ENCODE data around the gene SLC4A1. TPM values are rescaled to one million over a fixed set of nuclear protein-coding genes. Genes with fewer than 3 reads are reported as not detected.

SLC4A1 gene
- total RNA-seq, 1 donor: 0.42 TPM

GRCh38 chr17:44307387-44308186, 39.7 kb upstream of the SLC4A1 start:
- peaks cover 18% of the 10 kb centered on the region for H3K27me3 ChIP-seq (ENCODE audit: insufficient read depth, low read length)

GRCh38 chr17:44304651-44305050, 36.7 kb upstream of the SLC4A1 start:
- Histone ChIP-seq H3K4me1 (ENCODE audit: insufficient read depth, low read length) (peaks cover 12% of the 10 kb centered on the region), H3K27me3 (ENCODE audit: insufficient read depth, low read length) (peaks cover 18% of the 10 kb centered on the region), H3K9me3 (ENCODE audit: low read depth, low read length) (no peaks in the 10 kb centered on the region), H3K4me3 (ENCODE audit: low read length) (no peak overlapping the region)

More at GRCh38 chr17:44307387-44308186, 39.7 kb upstream of the SLC4A1 start:
- no peaks in the 10 kb centered on the region for H3K9me3 ChIP-seq (ENCODE audit: low read depth, low read length)
- peaks cover 12% of the 10 kb centered on the region for H3K4me1 ChIP-seq (ENCODE audit: insufficient read depth, low read length)
- no peak overlapping the region for H3K4me3 ChIP-seq (ENCODE audit: low read length)

- no peaks in the 10 kb centered on the region for H3K4me1 ChIP-seq (ENCODE audit: insufficient read depth, low read length)
- no peak overlapping the region for H3K4me3 ChIP-seq (ENCODE audit: low read length)
- H3K27me3 ChIP-seq (ENCODE audit: insufficient read depth, low read length): no peaks in the 10 kb centered on the region
- no peaks in the 10 kb centered on the region for H3K9me3 ChIP-seq (ENCODE audit: low read depth, low read length)
These were observed 30.0 kb upstream of the SLC4A1 start for GRCh38 chr17:44297975-44298374.

GRCh38 chr17:44293509-44294226, 25.7 kb upstream of the SLC4A1 start:
- Histone ChIP-seq H3K4me1 (ENCODE audit: insufficient read depth, low read length) (no peaks in the 10 kb centered on the region), H3K9me3 (ENCODE audit: low read depth, low read length) (no peaks in the 10 kb centered on the region), H3K4me3 (ENCODE audit: low read length) (no peak overlapping the region), H3K27me3 (ENCODE audit: insufficient read depth, low read length) (no peaks in the 10 kb centered on the region)

GRCh38 chr17:44287651-44288050, 19.7 kb upstream of the SLC4A1 start:
- no peaks in the 10 kb centered on the region for H3K27me3 ChIP-seq (ENCODE audit: insufficient read depth, low read length)
- no peak overlapping the region for H3K4me3 ChIP-seq (ENCODE audit: low read length)
- no peaks in the 10 kb centered on the region for H3K4me1 ChIP-seq (ENCODE audit: insufficient read depth, low read length)
- no peaks in the 10 kb centered on the region for H3K9me3 ChIP-seq (ENCODE audit: low read depth, low read length)

- no peaks in the 10 kb centered on the region for H3K9me3 ChIP-seq (ENCODE audit: low read depth, low read length)
- H3K4me1 ChIP-seq (ENCODE audit: insufficient read depth, low read length): peaks cover 18% of the 10 kb centered on the region
- no peaks in the 10 kb centered on the region for H3K27me3 ChIP-seq (ENCODE audit: insufficient read depth, low read length)
- H3K4me3 ChIP-seq (ENCODE audit: low read length): no peak overlapping the region
These were observed 16.1 kb upstream of the SLC4A1 start for GRCh38 chr17:44284024-44284400.

GRCh38 chr17:44283344-44284023, 15.5 kb upstream of the SLC4A1 start:
- peaks cover 22% of the 10 kb centered on the region for H3K4me1 ChIP-seq (ENCODE audit: insufficient read depth, low read length)
- H3K4me3 ChIP-seq (ENCODE audit: low read length): no peak overlapping the region
- H3K9me3 ChIP-seq (ENCODE audit: low read depth, low read length): no peaks in the 10 kb centered on the region
- no peaks in the 10 kb centered on the region for H3K27me3 ChIP-seq (ENCODE audit: insufficient read depth, low read length)

GRCh38 chr17:44282264-44282663, 14.3 kb upstream of the SLC4A1 start:
- H3K27me3 ChIP-seq (ENCODE audit: insufficient read depth, low read length): no peaks in the 10 kb centered on the region
- no peaks in the 10 kb centered on the region for H3K9me3 ChIP-seq (ENCODE audit: low read depth, low read length)

GRCh38 chr17:44281570-44281969, 13.6 kb upstream of the SLC4A1 start:
- peaks cover 22% of the 10 kb centered on the region for H3K4me1 ChIP-seq (ENCODE audit: insufficient read depth, low read length)
- no peaks in the 10 kb centered on the region for H3K9me3 ChIP-seq (ENCODE audit: low read depth, low read length)
- no peak overlapping the region for H3K4me3 ChIP-seq (ENCODE audit: low read length)
- no peaks in the 10 kb centered on the region for H3K27me3 ChIP-seq (ENCODE audit: insufficient read depth, low read length)

More at GRCh38 chr17:44282264-44282663, 14.3 kb upstream of the SLC4A1 start:
- Histone ChIP-seq H3K4me3 (ENCODE audit: low read length) (no peak overlapping the region), H3K4me1 (ENCODE audit: insufficient read depth, low read length) (peaks cover 22% of the 10 kb centered on the region)

- no peak overlapping the region for H3K4me3 ChIP-seq (ENCODE audit: low read length)
- H3K27me3 ChIP-seq (ENCODE audit: insufficient read depth, low read length): no peaks in the 10 kb centered on the region
These were observed 12.5 kb upstream of the SLC4A1 start for GRCh38 chr17:44280392-44280937.

GRCh38 chr17:44279666-44280391, 11.9 kb upstream of the SLC4A1 start:
- peaks cover 22% of the 10 kb centered on the region for H3K4me1 ChIP-seq (ENCODE audit: insufficient read depth, low read length)
- no peaks in the 10 kb centered on the region for H3K27me3 ChIP-seq (ENCODE audit: insufficient read depth, low read length)
- H3K9me3 ChIP-seq (ENCODE audit: low read depth, low read length): no peaks in the 10 kb centered on the region
- no peak overlapping the region for H3K4me3 ChIP-seq (ENCODE audit: low read length)

More at GRCh38 chr17:44280392-44280937, 12.5 kb upstream of the SLC4A1 start:
- peaks cover 22% of the 10 kb centered on the region for H3K4me1 ChIP-seq (ENCODE audit: insufficient read depth, low read length)
- H3K9me3 ChIP-seq (ENCODE audit: low read depth, low read length): no peaks in the 10 kb centered on the region

- H3K9me3 ChIP-seq (ENCODE audit: low read depth, low read length): no peaks in the 10 kb centered on the region
- H3K27me3 ChIP-seq (ENCODE audit: insufficient read depth, low read length): no peaks in the 10 kb centered on the region
- no peak overlapping the region for H3K4me3 ChIP-seq (ENCODE audit: low read length)
- peaks cover 22% of the 10 kb centered on the region for H3K4me1 ChIP-seq (ENCODE audit: insufficient read depth, low read length)
These were observed 11.4 kb upstream of the SLC4A1 start for GRCh38 chr17:44279346-44279665.

- H3K4me3 ChIP-seq (ENCODE audit: low read length): no peak overlapping the region
These were observed 10.0 kb upstream of the SLC4A1 start for GRCh38 chr17:44277976-44278375.

GRCh38 chr17:44273607-44274006, 5.7 kb upstream of the SLC4A1 start:
- no peak overlapping the region for H3K4me3 ChIP-seq (ENCODE audit: low read length)
- H3K27me3 ChIP-seq (ENCODE audit: insufficient read depth, low read length): no peaks in the 10 kb centered on the region
- H3K9me3 ChIP-seq (ENCODE audit: low read depth, low read length): no peaks in the 10 kb centered on the region
- H3K4me1 ChIP-seq (ENCODE audit: insufficient read depth, low read length): peaks cover under 1% of the 10 kb centered on the region

More at GRCh38 chr17:44277976-44278375, 10.0 kb upstream of the SLC4A1 start:
- no peaks in the 10 kb centered on the region for H3K27me3 ChIP-seq (ENCODE audit: insufficient read depth, low read length)
- H3K4me1 ChIP-seq (ENCODE audit: insufficient read depth, low read length): peaks cover 22% of the 10 kb centered on the region
- H3K9me3 ChIP-seq (ENCODE audit: low read depth, low read length): no peaks in the 10 kb centered on the region

Measured in mononuclear cell (primary cell).